ENCODE data around the gene PATL2.
"Not testable (repeated sequence)": the region's sequence is repeated elsewhere in the genome, so short reads cannot be mapped to it uniquely, and the experiment has no call there.

PATL2 gene

DNA sequence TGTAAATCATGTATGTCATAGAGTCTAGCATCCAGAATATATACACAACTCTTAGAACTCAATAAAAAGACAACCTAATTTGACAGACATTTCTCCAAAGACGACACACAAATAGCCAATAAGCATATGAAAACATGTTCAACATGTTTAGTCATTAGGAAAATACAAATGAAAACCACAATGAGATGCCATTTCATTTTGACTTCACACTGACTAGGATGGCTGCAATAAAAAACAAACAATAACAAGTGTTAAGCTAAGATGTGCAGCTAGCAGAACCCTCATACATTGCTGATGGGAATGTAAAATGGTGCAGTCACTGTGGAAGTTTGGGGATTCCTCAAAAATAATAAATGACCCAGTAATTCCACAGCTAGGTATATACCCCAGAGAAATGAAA lies 64.1 kb downstream of the PATL2 start:
- DNase-seq (ENCODE audit: low read depth in 2 of 2): no peak

DNA sequence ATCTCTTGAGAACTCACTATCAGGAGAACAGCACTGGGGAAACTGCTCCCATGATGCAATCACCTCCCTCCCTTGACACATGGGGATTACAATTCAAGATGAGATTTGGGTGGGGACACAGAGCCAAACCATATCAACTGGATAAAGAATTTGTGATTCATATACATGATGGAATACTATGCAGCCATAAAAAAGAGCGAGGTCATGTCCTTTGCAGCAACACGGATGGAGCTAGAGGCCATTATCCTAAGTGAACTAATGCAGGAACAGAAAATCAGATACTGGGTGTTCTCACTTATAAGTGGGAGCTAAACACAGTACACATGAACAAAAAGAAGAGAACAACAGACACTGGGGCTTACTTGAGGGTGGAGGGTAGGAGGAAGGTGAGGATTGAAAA lies 64.7 kb downstream of the PATL2 start:
- no peak for DNase-seq (ENCODE audit: low read depth in 2 of 2)

DNA sequence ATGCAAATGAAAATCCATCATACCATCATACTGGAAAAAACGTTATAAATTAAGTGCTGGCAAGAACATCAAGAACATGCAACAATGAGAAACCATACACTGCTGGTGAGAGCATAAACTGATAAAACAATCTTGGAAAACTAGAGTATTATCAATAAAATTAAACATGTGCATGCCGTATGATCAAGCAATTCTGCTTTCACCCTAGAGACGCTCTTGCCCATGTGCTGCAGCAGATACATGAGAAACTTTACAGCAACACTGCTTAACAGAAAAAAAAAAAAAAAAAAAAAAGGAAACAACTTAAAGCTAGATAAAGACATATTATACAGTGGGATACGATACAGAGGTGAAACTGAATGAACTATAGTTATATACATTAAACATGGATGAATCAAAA lies 69.5 kb downstream of the PATL2 start:
- no peak for DNase-seq (ENCODE audit: low read depth in 2 of 2)

DNA sequence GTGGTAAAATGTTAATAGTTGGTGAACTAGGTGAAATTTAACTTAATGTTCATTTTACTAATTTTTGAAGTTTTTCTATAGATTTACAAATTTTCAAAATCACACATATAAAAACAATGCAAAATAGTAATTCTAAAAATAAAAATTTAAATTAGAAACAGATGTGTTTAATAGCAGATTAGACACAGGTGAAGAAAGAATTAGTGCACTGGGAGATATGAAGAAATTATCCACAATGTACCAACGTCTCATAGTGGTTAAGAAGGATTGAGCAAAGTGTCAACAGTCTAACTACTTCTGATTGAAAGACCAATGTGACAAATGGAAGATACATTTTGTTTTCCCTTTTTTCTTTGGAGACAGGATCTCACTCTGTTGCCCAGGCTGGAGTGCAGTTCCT lies 74.1 kb downstream of the PATL2 start:
- DNase-seq (ENCODE audit: low read depth in 2 of 2): no peak

DNA sequence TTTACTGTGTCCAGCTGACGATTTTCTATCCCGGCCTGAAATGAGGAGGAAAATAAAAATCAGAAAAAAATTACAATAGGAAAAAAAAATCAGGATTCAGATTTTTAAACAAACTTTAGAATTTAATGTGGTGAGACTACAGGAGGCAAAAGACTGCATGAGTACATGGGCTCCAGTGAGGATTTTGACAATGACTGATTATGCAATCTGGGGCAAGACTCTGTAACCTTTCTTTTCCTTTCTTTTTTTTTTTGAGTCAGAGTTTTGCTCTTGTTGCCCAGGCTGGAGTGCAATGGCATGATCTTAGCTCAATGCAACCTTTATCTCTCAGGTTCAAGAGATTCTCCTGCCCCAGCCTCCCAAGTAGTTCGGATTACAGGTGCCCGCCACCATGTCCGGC lies 77.5 kb downstream of the PATL2 start:
- no peak for DNase-seq (ENCODE audit: low read depth in 2 of 2)

DNA sequence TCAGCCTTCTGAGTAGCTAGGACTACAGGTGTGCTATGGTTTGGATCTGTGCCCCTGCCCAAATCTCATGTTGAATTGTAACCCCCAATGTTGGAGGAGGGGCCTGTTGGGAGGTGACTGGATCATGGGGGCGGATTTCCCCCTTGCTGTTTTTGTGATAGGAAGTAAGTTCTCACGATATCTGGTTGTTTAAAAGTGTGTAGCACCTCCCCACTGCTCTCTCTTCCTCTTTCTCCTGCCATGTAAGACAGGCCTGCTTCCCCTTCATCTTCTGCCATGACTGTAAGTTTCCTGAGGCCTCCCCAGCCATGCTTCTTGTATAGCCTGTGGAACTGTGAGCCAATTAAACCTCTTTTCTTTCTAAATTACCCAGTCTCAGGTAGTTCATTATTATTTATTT lies 85.8 kb downstream of the PATL2 start:
- not testable (repeated sequence) for DNase-seq (ENCODE audit: low read depth in 2 of 2)

DNA sequence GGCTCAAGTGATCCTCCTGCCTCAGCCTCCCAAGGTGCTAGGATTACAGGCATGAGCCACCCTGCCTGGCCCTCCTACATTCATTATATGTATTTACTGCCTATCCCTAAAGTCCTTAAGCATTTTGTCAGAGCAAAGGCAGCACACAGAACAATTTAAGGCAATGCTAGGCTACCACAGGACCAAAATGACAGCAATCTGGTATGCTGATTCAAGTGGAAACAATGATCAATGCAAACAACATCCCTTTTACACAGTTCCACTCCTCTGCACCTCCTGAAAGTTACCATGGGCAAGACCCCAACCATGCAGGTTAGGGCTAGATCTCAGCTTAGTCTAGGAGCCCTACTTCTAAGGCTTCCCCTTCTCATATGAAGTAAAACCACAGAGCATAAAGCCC lies 87.9 kb downstream of the PATL2 start:
- DNase-seq (ENCODE audit: low read depth in 2 of 2): no peak

DNA sequence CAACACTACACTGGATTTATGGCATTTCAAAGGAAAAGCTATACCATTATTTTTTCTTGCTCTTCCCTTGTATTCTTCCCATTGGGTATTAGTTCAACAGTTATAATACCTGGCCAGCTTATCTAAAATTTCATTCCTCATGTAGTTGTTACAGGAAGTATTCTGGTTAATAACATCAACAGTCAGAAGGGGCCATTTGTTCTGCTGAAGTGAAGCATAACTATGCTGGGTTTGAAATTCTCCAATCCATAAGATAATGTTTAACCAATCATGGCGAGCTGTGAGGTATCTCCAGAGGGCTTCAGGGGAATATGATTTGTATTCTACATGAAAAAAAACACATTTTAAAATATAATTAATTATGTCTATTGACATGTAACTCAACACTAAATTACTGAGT lies 91.0 kb downstream of the PATL2 start:
- no peak for DNase-seq (ENCODE audit: low read depth in 2 of 2)

DNA sequence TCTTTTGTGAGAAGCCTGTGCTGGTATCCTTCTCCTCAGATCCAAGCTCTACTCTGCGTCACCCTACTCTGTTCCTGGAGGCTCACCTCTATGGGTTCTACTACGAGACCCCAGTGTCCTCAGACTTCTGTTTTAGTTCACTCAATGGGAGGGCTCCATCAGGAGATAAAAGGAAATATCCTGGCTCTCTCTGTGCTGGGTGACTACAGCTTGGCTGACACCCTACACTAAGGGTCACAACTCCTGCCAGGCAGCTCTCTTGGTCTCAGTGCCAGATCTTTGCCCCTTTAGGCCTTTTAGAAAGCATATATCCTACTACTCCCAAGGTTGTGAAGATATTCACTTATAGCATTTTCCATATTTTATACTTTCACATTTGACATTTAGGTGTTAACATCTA lies 94.1 kb downstream of the PATL2 start:
- no peak for DNase-seq (ENCODE audit: low read depth in 2 of 2)

All from stimulated activated CD8-positive, alpha-beta memory T cell treated with anti-CD3 and anti-CD28 coated beads, Interleukin-7, amount 100 ng/mL, for 4 hours (primary cell).